Bone marrow (tissue), 2 donors: ENCODE data around the gene SF3B4.
"Not testable (repeated sequence)": the region's sequence is repeated elsewhere in the genome, so short reads cannot be mapped to it uniquely, and the experiment has no call there.

Source experiments
- DNase-seq, 2 donors: peaks; one replicate each; lab custom pipeline; 2025; lab: John Stamatoyannopoulos, UW

Gene SF3B4

GRCh38 chr1:149927563-149928400 is at the start of gene SF3B4:
Gene SF3B4 (minus strand): TSS chr1:149927803. CDS start chr1:149927759, 44 bp downstream.
- peak; percentile 81 to 93 for DNase-seq

- no peak for DNase-seq
These were observed 49.7 kb upstream of the SF3B4 start for GRCh38 chr1:149977345-149977744.

GRCh38 chr1:149972547-149972946 is 44.9 kb upstream of the SF3B4 start:
- no peak for DNase-seq

- no peak for DNase-seq
These were observed 40.0 kb upstream of the SF3B4 start for GRCh38 chr1:149967646-149968045.

GRCh38 chr1:149967041-149967440 is 39.4 kb upstream of the SF3B4 start:
- no peak for DNase-seq

GRCh38 chr1:149966405-149966804 is 38.8 kb upstream of the SF3B4 start:
- no peak for DNase-seq

GRCh38 chr1:149965440-149965839 is 37.8 kb upstream of the SF3B4 start:
- no peak for DNase-seq

- no peak for DNase-seq
These were observed 35.8 kb upstream of the SF3B4 start for GRCh38 chr1:149963358-149963757.

- DNase-seq = no peak
These were observed 35.1 kb upstream of the SF3B4 start for GRCh38 chr1:149962736-149963135.

GRCh38 chr1:149962039-149962647 is 34.5 kb upstream of the SF3B4 start:
- peak in 1 of 2 donors; percentile 72 for DNase-seq

- not testable (repeated sequence) for DNase-seq
These were observed 29.9 kb upstream of the SF3B4 start for GRCh38 chr1:149957548-149957947.

GRCh38 chr1:149949911-149950310 is 22.3 kb upstream of the SF3B4 start:
- no peak for DNase-seq

GRCh38 chr1:149945206-149945605 is 17.6 kb upstream of the SF3B4 start:
- no peak for DNase-seq

GRCh38 chr1:149942885-149943284 is 15.3 kb upstream of the SF3B4 start:
- no peak for DNase-seq

GRCh38 chr1:149942207-149942606 is 14.6 kb upstream of the SF3B4 start:
- DNase-seq = no peak

- no peak for DNase-seq
These were observed 12.8 kb upstream of the SF3B4 start for GRCh38 chr1:149940427-149940826.

GRCh38 chr1:149938668-149939003 is 11.0 kb upstream of the SF3B4 start:
- not testable (repeated sequence) for DNase-seq

- DNase-seq = no peak
These were observed 10.2 kb upstream of the SF3B4 start for GRCh38 chr1:149937759-149938158.

GRCh38 chr1:149936992-149937705 is 9.5 kb upstream of the SF3B4 start:
- no peak for DNase-seq

- DNase-seq = no peak
These were observed 8.8 kb upstream of the SF3B4 start, which contains the start of gene MTMR11 for GRCh38 chr1:149936170-149936991. Gene MTMR11 (minus strand): TSS chr1:149936879. CDS start chr1:149936647, 232 bp downstream.

- no peak for DNase-seq
These were observed 6.8 kb upstream of the SF3B4 start for GRCh38 chr1:149934356-149934755.

- no peak for DNase-seq
These were observed 5.6 kb upstream of the SF3B4 start for GRCh38 chr1:149933208-149933607.
